Measurements from ENCODE around the gene PRRT1. TPM values are rescaled to one million over a fixed set of nuclear protein-coding genes. Genes with fewer than 3 reads are reported as not detected.
"Not testable (repeated sequence)": the region's sequence is repeated elsewhere in the genome, so short reads cannot be mapped to it uniquely, and the experiment has no call there.

Gene PRRT1
- polyA plus RNA-seq, 5 donors: 0.79 to 2.2 (median 1.1) TPM

GRCh38 chr6:32126880-32127279, 24.9 kb downstream of the PRRT1 start:
- DNase-seq: no peak

- DNase-seq: no peak
Observed at GRCh38 chr6:32123681-32124080, 28.1 kb downstream of the PRRT1 start.

- no peak for DNase-seq
Observed at GRCh38 chr6:32120573-32121059, 31.1 kb downstream of the PRRT1 start.

GRCh38 chr6:32118782-32119628, 32.7 kb downstream of the PRRT1 start:
- DNase-seq: peak; percentile 74 to 82

- no peak for DNase-seq
Observed at GRCh38 chr6:32117461-32117860, 34.3 kb downstream of the PRRT1 start.

GRCh38 chr6:32116674-32117073, 35.1 kb downstream of the PRRT1 start:
- no peak for DNase-seq

- no peak for DNase-seq
Observed at GRCh38 chr6:32115623-32116022, 36.1 kb downstream of the PRRT1 start.

- no peak for DNase-seq
Observed at GRCh38 chr6:32114796-32115195, 36.9 kb downstream of the PRRT1 start.

GRCh38 chr6:32113386-32114352, 38.1 kb downstream of the PRRT1 start:
- DNase-seq: peak; percentile 87 to 91

GRCh38 chr6:32112431-32112980, 39.2 kb downstream of the PRRT1 start:
- DNase-seq: no peak

GRCh38 chr6:32111424-32112066, 40.2 kb downstream of the PRRT1 start:
- DNase-seq: no peak

GRCh38 chr6:32110632-32111031, 41.1 kb downstream of the PRRT1 start:
- DNase-seq: no peak

GRCh38 chr6:32109765-32110160, 42.0 kb downstream of the PRRT1 start:
- no peak for DNase-seq

GRCh38 chr6:32109114-32109764, 42.5 kb downstream of the PRRT1 start, which contains the start of gene TNXB:
TSS of gene TNXB (minus strand) at chr6:32109338. CDS start at chr6:32098198, 11,140 bp downstream.
- DNase-seq: no peak

- no peak for DNase-seq
Observed at GRCh38 chr6:32108727-32109113, 43.0 kb downstream of the PRRT1 start.

- peak in 1 of 2 donors; percentile 52 for DNase-seq
Observed at GRCh38 chr6:32108094-32108627, 43.6 kb downstream of the PRRT1 start.

GRCh38 chr6:32107406-32107805, 44.3 kb downstream of the PRRT1 start:
- DNase-seq: no peak

GRCh38 chr6:32105433-32105832, 46.3 kb downstream of the PRRT1 start:
- DNase-seq: no peak

- no peak for DNase-seq
Observed at GRCh38 chr6:32102255-32102654, 49.5 kb downstream of the PRRT1 start.

- DNase-seq: not testable (repeated sequence)
Observed at GRCh38 chr6:32100251-32100650, 51.5 kb downstream of the PRRT1 start.

Data from right lung (tissue), 5 donors.